GM18505 (cell line): ENCODE results near the gene STPG2.

ENCODE experiments used
- ATAC-seq: cut with Tn5 transposase; IDR thresholded peaks from one replicate; pipeline ENCODE4 v1.9.1; 2021; ENCODE audit not compliant: unreplicated experiment
- POLR2A ChIP-seq: IDR thresholded peaks from 4 replicates; pipeline ENCODE4 v1.6.1; 2011; ENCODE audit warnings: borderline replicate concordance; ENCODE audit not compliant: insufficient read depth, insufficient read length; ENCODE audit errors: extremely low read depth

Gene STPG2

DNA sequence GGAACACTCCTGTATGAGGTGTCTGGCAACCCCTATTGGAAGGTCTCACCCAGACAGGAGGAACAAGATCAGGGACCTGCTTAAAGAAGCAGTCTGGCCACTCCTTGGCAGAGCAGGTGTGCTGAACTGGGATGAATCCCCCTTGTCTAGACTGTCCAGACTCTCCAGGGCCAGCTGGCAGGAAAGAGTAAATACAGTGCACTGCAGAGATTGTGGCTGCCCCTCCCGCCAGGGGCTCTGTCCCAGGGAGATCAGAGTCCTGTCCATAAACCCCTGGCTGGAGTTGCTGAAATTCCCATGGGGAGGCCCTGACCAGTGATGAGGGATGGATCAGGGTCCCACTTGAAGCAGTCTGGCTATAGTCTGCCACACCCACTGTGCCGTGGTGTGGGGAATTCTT is 17.7 kb downstream of the STPG2 start:
- no peak for TF ChIP-seq POLR2A
- no peak for ATAC-seq

DNA sequence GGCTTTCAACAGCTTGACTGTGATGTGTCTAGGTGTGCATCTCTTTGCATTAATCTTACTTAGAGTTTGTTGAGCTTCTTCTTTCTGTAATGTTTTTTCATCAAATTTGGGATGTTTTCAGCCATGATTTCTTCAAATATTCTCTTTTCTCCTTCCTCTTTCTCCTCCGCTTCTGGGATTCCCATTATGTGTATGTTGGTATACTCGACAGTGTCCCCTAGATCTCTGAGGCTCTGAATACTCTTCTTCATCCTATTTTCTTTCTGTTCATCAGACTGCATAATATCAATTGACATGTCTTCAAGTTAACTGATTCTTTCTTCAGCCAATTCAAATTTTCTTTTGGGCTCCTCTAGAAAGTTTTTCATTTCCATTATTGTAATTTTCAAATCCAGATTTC is 25.9 kb downstream of the STPG2 start:
- no peak for TF ChIP-seq POLR2A
- no peak for ATAC-seq

DNA sequence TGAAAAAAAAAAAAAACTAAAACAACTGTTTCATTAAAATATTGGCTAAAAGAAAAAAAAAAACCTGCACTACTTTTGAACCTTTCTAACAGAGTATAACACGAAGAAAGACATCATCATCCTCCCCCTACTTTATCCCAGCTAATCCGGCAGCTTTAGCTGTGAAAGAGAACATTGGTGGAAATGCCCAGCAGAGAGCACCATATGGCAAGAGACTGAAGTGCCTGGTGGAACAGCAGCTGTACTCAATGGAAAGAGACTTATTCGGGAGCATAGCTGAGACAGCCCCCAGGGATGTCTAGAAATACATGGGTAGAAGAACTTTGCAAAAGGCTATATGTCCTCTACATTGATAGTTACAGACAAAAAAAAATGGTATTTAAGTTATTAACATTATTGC is 30.3 kb downstream of the STPG2 start:
- TF ChIP-seq POLR2A = no peak
- no peak for ATAC-seq

DNA sequence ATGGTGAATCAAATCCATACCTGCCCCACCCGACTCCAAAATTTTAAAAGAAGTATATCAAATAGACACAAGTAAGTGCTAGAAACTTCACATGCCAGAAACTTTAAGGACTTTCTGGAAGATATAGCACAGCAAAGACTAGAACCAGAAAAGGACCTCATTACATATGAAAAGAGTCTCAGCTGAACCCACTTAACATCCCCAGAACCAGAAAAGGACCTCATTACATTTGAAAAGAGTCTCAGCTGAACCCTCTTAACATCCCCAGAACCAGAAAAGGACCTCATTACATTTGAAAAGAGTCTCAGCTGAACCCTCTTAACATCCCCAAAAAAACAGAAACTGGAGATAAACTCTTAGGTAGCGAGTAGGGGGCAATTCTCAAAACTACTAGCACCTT is 32.3 kb downstream of the STPG2 start:
- TF ChIP-seq POLR2A = no peak
- no peak for ATAC-seq

DNA sequence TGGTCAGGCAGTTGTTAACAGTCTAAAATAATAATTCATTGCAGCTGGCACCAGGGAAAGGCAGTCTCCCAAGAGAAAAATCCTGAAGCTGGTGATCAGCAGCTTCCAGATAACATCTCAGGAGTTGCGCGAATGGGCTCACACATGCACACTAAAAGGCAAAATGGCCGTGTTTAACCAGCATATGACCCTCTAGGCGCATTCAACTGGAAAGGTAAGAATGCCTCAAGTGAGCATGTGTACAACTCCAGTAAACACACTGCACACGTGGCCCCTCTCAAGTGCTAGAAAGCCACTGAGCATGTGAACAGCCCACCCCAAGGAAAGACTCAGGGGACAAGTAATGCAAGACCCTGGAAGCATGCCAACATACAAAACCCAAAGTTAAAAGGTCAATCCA is 33.1 kb downstream of the STPG2 start:
- no peak for ATAC-seq
- TF ChIP-seq POLR2A = no peak

DNA sequence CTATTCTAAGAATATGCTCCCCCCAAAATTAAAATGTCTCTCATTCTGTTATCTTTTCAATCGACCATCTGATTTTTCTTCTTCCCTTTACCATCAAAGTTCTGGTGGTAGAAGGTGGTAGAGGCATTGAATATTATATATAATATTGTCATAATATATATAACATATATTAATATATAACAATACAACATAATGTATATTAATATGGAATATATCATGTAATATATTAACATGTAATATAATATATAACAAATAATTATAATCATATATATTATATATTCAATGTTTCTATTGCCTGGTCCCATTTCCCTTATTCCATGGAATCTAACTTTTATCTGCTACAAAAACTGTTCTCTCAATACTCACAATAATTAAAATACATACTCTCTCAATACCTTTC is 40.6 kb downstream of the STPG2 start:
- no peak for ATAC-seq
- TF ChIP-seq POLR2A = no peak

DNA sequence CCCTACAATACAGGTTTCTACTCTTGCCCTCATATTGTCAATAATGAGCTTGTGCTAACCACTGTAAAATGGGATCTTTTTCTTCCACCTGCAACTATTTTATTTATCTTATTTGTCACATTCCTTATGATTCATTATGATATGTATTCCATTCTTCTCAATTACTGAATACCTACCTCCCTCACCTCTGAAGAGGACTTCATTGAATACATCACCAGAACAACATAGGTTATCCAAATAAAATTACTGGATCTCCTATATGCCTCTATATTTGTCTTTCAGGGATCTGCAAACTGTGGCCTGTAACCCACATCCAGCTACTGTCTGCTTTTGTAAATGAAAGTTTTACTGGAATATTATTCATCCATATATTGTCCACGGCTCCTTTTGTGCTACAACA is 41.3 kb downstream of the STPG2 start:
- ATAC-seq = no peak
- no peak for TF ChIP-seq POLR2A

DNA sequence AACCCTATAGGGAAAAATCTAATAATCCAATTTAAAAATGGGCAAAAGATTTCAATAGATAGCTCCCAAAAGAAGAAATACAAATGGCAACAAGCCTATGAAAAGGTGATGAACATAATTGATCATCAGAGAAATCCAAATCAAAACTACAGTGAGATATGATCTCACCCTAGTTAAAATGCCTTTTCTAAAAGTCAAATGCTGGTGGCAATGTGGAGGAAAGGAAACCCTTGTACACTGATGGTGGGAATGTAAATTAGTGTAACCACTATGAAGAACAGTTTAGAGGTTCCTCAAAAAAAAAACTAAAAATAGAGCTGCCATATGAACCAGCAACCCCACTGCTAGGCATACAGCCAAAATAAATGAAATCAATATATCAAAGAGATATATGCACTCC is 44.5 kb downstream of the STPG2 start:
- no peak for ATAC-seq
- TF ChIP-seq POLR2A = no peak

DNA sequence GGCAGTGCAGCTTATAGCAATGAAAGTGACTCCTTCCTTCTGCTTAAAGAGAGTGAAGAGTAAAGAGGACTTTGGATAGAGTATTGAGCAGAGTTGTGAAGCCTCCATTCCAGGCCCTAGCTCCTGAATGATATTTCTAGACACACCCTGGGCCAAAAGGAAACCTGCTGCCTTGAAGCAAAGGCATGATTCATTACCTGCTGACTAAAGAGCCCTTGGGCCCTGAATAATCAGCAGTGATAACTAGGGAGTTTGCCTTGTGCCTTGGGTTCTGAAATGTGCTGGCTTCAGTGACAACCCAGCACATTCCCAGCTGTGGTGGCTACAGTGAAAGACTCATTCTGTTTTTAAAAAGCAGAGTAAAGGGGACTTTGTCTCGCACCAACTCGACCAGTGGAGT is 49.2 kb downstream of the STPG2 start:
- ATAC-seq = no peak
- no peak for TF ChIP-seq POLR2A

DNA sequence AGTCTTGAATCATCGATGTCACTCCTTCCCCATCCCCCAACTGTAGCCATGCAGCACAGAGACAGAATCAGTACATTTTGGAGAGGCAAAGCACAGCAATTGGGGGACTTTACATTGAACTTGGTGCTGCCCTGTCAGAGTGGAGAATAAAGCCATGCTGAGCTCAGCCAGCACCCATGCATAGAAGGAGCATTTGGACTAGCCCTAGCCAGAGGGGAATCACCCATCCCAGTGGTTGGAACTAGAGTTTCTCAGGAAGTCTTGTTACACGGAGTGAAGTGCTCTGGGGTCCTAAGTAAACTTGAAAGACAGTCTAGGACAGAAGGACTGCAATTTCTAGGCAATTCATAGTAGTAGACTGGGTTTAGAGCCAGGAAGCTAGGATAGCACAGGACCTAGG is 49.6 kb downstream of the STPG2 start:
- no peak for TF ChIP-seq POLR2A
- no peak for ATAC-seq

DNA sequence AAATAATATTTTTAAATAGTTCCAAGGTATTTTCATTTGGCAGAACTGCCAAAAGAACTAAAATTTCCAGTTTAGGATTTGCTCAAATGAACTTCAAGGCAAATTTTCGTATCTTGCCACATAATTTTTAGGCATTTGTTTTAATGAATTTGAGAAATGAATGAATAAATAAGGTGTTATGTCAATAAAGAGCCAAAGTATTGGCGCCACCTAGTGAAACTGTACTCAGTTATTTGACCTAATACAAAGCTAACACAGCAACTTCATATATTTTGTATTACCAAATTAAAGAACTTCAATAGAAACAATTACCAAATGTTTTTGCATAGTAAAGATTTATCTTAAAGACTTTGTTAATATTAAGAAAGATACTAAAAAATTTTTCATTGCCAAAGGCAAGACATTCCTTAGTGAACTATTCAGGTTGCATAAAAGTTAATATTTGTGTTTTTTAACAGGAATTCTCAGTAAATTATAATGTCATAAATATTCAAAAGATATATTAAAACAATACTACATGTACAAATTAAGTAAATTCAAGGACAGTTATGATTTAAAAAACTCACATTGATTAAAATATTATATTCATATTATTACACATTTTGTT is 50.3 kb downstream of the STPG2 start:
- no peak for TF ChIP-seq POLR2A
- no peak for ATAC-seq

DNA sequence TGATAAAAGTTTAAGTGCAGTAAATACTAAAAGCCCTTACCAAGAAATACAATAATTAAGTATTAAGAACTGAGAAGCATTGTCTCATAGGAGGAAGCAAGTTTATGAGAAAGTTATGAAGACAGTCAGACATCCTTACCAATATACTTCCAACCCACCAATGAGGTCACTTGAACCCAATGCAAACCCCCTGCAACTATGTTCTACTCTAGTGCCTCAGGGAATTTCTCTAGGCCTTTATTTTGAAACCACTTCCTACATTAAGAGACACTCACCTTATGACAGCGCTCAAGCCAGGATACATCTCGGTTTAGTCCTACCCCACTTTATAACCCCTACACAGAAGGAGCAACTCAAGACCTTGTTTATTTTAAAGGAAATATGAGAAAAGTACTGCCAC is 61.3 kb downstream of the STPG2 start:
- no peak for TF ChIP-seq POLR2A
- no peak for ATAC-seq

DNA sequence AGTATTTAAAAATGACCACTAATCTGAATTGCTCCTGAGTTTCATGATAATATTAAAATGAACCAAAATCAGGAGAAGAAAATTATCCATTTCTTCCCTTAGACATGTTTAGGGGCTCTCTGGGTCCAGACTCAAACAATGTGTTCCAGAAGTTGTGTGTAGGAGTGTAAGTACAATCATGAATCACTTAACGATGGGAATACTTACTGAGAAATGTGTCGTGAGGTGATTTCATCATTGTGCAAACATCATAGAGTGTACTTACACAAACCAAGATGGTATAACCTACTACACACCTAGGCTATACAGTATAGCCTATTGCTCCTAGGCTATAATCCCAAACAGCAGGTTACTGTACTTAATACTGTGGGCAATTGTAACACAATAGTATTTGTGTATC is 74.8 kb downstream of the STPG2 start:
- no peak for ATAC-seq
- no peak for TF ChIP-seq POLR2A

DNA sequence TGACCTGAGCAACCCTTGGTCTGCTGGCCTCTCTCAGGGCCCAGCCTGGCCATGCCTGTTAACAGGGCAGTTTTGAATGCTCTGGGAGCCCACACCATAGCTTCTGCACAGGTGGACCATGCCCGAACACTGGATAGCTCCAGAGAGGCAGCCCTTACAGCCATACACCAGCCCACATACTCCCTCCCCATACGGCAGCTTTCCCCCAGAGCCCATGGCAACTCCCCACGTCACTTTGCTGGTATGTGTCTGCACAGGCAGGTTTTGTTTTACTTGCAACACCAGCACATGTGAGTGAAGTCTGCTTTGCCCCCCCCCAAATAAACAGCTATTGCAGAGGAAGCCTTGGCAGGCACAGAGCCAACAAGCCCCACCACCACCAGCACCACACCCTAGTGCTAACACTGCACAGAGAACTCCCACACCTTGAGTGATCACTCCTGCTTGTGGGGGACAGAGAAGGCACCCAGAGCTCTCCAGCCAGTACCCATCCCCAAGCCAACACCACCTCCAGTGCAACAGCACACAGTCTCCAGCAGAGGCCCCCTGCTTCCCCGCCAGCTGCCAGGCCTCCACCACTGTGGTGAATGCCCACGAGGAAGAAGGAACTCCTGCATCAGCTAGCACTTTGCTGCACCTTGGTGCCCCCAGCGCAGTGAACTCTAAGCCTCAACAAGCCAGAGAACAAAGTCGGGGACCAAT is 87.3 kb downstream of the STPG2 start:
- ATAC-seq = no peak
- no peak for TF ChIP-seq POLR2A

DNA sequence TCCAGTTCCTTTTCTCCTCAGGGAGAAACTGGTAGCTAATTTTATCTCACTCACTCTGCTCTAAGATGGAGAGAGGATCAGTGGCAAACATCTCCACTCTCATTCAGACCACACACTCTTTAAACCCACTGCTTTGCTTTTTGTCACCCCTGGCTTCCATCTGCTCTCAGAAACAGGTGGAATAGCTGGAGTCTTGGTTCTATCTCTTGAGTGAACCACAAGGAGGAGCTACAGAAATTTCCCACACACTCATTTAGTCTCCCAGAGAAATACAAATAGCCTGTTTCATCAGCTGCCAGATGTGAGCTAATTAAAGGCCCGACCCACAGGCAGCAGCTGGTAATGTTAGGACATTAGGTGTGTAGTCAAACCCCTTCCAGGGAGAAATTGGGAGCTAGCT is 96.6 kb downstream of the STPG2 start:
- TF ChIP-seq POLR2A = no peak
- ATAC-seq = no peak

DNA sequence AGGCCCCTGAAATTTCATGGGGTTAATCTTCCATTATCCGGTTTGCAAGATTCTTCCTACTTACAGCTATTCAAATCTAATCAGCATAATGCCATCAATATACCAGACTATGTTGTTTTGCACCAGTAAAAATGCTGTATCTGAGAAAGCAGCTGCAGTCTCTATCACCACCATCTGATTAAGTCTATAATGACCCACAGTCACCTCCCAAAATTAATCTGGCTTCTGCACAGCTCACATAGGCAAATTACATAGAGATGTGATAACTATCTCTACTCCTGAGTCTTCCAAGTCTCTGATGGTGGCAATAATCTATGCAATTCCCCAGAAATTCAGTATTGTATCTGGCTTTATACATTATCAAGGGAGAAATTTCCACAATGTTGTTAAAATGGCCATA is 113.2 kb downstream of the STPG2 start:
- no peak for ATAC-seq
- TF ChIP-seq POLR2A = no peak

DNA sequence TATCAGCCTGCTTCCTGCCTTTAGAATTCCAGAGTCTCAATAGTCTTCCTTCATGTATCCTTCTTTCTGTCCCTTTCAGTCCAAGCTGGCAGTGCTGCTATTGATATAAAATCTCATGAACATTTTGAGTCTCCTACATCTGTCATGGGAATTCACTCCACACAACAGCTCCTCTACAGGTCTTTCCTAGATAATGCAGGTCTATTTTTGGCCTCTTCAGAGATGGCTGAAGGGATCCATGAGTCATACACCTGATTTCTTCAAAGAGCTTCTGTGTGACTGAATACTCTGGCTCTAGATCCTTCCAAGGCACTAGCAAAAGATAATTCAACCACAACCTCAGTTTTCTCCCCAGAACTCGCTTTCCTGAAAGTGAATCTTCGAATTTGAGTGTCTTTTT is 115.4 kb downstream of the STPG2 start:
- ATAC-seq = no peak
- no peak for TF ChIP-seq POLR2A
